ELR (cell line): ENCODE results near the gene MRPL36.

Source experiments
- DNase-seq: peaks from one replicate; pipeline ENCODE4 v3.0.0-alpha.2; 2015; ENCODE audit warnings: low read depth

The MRPL36 gene

DNA sequence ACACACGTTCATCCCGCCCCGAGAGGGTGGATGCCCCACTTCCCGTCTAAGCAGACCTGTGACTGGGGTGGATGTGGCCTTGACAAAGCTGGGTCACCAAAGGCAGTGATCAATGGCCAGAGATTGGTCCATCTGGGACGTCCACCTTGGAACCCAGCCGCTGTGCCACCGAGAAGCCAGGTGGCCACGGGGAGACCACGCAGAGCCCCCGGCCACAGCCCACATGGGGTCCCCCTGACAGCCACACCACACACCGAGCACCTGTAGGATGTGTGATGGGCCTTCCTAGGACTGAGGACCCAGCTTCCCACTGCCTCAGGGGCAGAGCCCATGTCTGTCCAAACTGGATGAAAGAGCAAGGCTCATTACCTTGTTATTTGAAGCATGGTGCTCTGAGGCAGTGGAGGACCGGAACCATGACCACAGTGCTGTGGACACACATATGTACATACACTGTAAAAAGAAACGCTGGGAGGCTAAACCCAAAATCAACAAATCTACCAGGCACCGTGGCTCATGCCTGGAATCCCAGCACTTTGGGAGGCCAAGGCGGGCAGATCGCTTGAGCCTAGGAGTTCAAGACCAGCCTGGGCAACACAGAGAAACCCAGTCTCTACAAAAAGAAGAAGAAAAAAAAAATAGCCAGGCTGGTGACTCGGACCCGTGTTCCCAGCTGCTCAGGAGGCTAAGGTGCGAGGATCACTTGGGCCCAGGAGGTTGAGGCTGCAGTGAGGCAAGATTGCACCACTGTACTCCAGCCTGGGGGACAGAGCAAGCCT lies 50.1 kb downstream of the MRPL36 start:
- no peak for DNase-seq

DNA sequence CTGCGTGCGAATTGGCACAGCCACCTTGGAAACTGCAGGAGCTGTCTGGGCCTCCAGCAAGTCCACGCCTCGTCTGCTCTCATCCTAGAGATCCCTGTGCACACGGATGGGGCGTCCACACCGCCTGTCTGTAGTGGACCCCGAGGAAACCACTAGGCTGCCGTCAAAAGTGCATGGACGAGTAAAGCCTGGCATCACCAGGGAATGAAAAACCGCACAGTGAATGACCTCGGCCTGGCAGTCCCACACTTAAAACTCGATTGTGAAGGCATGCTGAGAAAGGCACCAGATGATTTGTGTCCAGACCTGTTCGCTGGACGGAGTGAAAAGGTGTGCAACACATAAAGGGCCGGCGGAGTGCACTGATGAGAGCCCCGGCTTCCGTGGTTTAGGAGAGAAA lies 50.8 kb downstream of the MRPL36 start:
- DNase-seq = no peak
